Neural progenitor cell (in vitro differentiated cells): ENCODE measurements around the gene KRTAP12-1.

ENCODE experiments used
- EZH2 ChIP-seq: fragments of 200-600 bp; sonication (generic); IDR thresholded peaks from 2 replicates; pipeline ENCODE4 v1.6.1; 2017; ENCODE audit warnings: antibody characterized with exemption, mild to moderate bottlenecking, moderate library complexity
- EZH2phosphoT487 ChIP-seq: fragments of 200-600 bp; sonication (generic); IDR thresholded peaks from 2 replicates; pipeline ENCODE4 v1.6.1; 2017; ENCODE audit warnings: antibody characterized with exemption
- TF ChIP-seq, protein P1 (sequence below): fragments of 200-600 bp; sonication (generic); IDR thresholded peaks from 2 replicates; pipeline ENCODE4 v1.5.1; 2017; ENCODE audit warnings: antibody characterized with exemption, mild to moderate bottlenecking

- TF ChIP-seq, protein P1, sequence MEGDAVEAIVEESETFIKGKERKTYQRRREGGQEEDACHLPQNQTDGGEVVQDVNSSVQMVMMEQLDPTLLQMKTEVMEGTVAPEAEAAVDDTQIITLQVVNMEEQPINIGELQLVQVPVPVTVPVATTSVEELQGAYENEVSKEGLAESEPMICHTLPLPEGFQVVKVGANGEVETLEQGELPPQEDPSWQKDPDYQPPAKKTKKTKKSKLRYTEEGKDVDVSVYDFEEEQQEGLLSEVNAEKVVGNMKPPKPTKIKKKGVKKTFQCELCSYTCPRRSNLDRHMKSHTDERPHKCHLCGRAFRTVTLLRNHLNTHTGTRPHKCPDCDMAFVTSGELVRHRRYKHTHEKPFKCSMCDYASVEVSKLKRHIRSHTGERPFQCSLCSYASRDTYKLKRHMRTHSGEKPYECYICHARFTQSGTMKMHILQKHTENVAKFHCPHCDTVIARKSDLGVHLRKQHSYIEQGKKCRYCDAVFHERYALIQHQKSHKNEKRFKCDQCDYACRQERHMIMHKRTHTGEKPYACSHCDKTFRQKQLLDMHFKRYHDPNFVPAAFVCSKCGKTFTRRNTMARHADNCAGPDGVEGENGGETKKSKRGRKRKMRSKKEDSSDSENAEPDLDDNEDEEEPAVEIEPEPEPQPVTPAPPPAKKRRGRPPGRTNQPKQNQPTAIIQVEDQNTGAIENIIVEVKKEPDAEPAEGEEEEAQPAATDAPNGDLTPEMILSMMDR = no peak
- TF ChIP-seq EZH2phosphoT487 (no peak), EZH2 (no peak)
These were observed 44.7 kb downstream of the KRTAP12-1 start, which contains the start of gene KRTAP10-10 for GRCh38 chr21:44637018-44637850.
